WERI-Rb-1 (cell line): ENCODE data around the gene JCAD.

ENCODE experiments used
- DNase-seq: peaks from one replicate; pipeline ENCODE4 v3.0.0-alpha.2; 2020
- H3K27ac ChIP-seq: fragments of 250-450 bp; sonication (Bioruptor Pico); 2 replicates; pipeline ENCODE4 v1.5.1; 2020; ENCODE audit warnings: mild to moderate bottlenecking, moderate library complexity
- H3K27me3 ChIP-seq: fragments of 250-450 bp; sonication (Bioruptor Pico); 2 replicates; pipeline ENCODE4 v1.5.1; 2021; ENCODE audit warnings: mild to moderate bottlenecking, low read depth, moderate library complexity; ENCODE audit not compliant: insufficient read depth, severe bottlenecking
- H3K36me3 ChIP-seq: fragments of 250-450 bp; sonication (Bioruptor Pico); 2 replicates; pipeline ENCODE4 v1.5.1; 2020; ENCODE audit warnings: mild to moderate bottlenecking, moderate library complexity
- H3K4me3 ChIP-seq: 2 replicates; pipeline ENCODE4 v1.5.1; 2011; ENCODE audit warnings: low read depth, mild to moderate bottlenecking, control low read depth, low read length
- H3K9me3 ChIP-seq: fragments of 250-450 bp; sonication (Bioruptor Pico); 2 replicates; pipeline ENCODE4 v1.5.1; 2021; ENCODE audit warnings: mild to moderate bottlenecking, moderate library complexity; ENCODE audit not compliant: severe bottlenecking
- CTCF ChIP-seq: IDR thresholded peaks from 2 replicates; pipeline ENCODE4 v1.5.1; 2011; ENCODE audit warnings: low read depth, mild to moderate bottlenecking, control low read depth, inconsistent platforms, low read length

JCAD gene

GRCh38 chr10:30070001-30070685, 10.8 kb upstream of the JCAD start:
- DNase-seq, result no peak

GRCh38 chr10:30068492-30069223, 9.3 kb upstream of the JCAD start:
- Histone ChIP-seq H3K9me3 (no peaks in the 10 kb centered on the region), H3K36me3 (no peaks in the 10 kb centered on the region), H3K27me3 (no peaks in the 10 kb centered on the region), H3K4me3 (no peak overlapping the region), H3K27ac (no peak overlapping the region)
- TF ChIP-seq CTCF, result no peak
- no peak for DNase-seq

More at GRCh38 chr10:30070001-30070685, 10.8 kb upstream of the JCAD start:
- Histone ChIP-seq H3K27me3 (no peaks in the 10 kb centered on the region), H3K27ac (no peak overlapping the region), H3K9me3 (no peaks in the 10 kb centered on the region), H3K4me3 (no peak overlapping the region), H3K36me3 (no peaks in the 10 kb centered on the region)
- no peak for TF ChIP-seq CTCF

- H3K9me3 ChIP-seq, result no peaks in the 10 kb centered on the region
- DNase-seq, result no peak
- H3K27ac ChIP-seq, result no peak overlapping the region
- no peaks in the 10 kb centered on the region for H3K27me3 ChIP-seq
- H3K36me3 ChIP-seq, result no peaks in the 10 kb centered on the region
- no peak for TF ChIP-seq CTCF
- no peak overlapping the region for H3K4me3 ChIP-seq
These were observed 3.7 kb upstream of the JCAD start for GRCh38 chr10:30063099-30063498.

GRCh38 chr10:30062582-30062981, 3.2 kb upstream of the JCAD start:
- H3K36me3 ChIP-seq, result no peaks in the 10 kb centered on the region
- H3K9me3 ChIP-seq, result no peaks in the 10 kb centered on the region
- TF ChIP-seq CTCF, result no peak
- no peaks in the 10 kb centered on the region for H3K27me3 ChIP-seq
- no peak overlapping the region for H3K4me3 ChIP-seq
- DNase-seq, result no peak
- H3K27ac ChIP-seq, result no peak overlapping the region

- Histone ChIP-seq H3K27me3 (no peaks in the 10 kb centered on the region), H3K9me3 (no peaks in the 10 kb centered on the region), H3K4me3 (no peak overlapping the region), H3K36me3 (no peaks in the 10 kb centered on the region), H3K27ac (no peak overlapping the region)
- DNase-seq, result no peak
- no peak for TF ChIP-seq CTCF
These were observed 2.7 kb upstream of the JCAD start for GRCh38 chr10:30062090-30062489.
